Testis (tissue), 3 donors: ENCODE measurements around the gene PITRM1. TPM values are rescaled to one million over a fixed set of nuclear protein-coding genes. Genes with fewer than 3 reads are reported as not detected.
"Not testable (repeated sequence)": the region's sequence is repeated elsewhere in the genome, so short reads cannot be mapped to it uniquely, and the experiment has no call there.

Experiments used
- DNase-seq: peaks from one replicate; pipeline ENCODE4 v3.0.0-alpha.2; 2019
- H3K27ac ChIP-seq, 2 donors: fragments of 200-600 bp; sonication (generic); one replicate each; pipeline ENCODE4 v1.5.1; 2019
- H3K27me3 ChIP-seq: fragments of 200-600 bp; sonication (generic); one replicate; pipeline ENCODE4 v1.5.1; 2019
- H3K36me3 ChIP-seq: fragments of 200-600 bp; sonication (generic); one replicate; pipeline ENCODE4 v1.5.1; 2017; ENCODE audit warnings: low read depth; ENCODE audit errors: missing control alignments
- H3K4me1 ChIP-seq: fragments of 200-600 bp; sonication (generic); one replicate; pipeline ENCODE4 v1.5.1; 2019
- H3K4me3 ChIP-seq, 2 donors: fragments of 200-600 bp; sonication (generic); one replicate each; pipeline ENCODE4 v1.5.1; 2017 to 2019
- H3K9me3 ChIP-seq: fragments of 200-600 bp; sonication (generic); one replicate; pipeline ENCODE4 v1.5.1; 2017
- POLR2A ChIP-seq: fragments of 450-650 bp; IDR thresholded peaks from one replicate; pipeline ENCODE4 v1.6.1; 2017; ENCODE audit warnings: antibody characterized with exemption, mild to moderate bottlenecking, moderate library complexity
- WGBS, 2 donors: methylation state at CpG; one replicate each; pipeline ENCODE4 v1.1.5; 2018; 5-methylcytosine and 5-hydroxymethylcytosine counted together
- intact Hi-C: fragments of 100-400 bp; cut with DNase I; formaldehyde crosslinking; loops from one replicate; pipeline ENCODE4 v1.15.1; 2023; ENCODE audit warnings: low total_unique reads
- polyA plus RNA-seq: library from polyadenylated mRNA; stranded (reverse); fragments of 350-450 nt; fragmentation: Illumina TruSeq; extraction: RNeasy Lipid Tissue Mini Kit (QIAGEN cat#74804); gene quantifications from one replicate; pipeline ENCODE4 v1.2.3, GENCODE V29; 2014; ENCODE audit warnings: low read depth, low replicate concordance; ENCODE audit not compliant: insufficient read depth
- total RNA-seq, 2 donors: library from RNA; depleted of rRNA; stranded (reverse); fragments of >200 nt; gene quantifications; one replicate each; pipeline ENCODE4 v1.2.3, GENCODE V29; 2016
- TF ChIP-seq, protein P1 (sequence below), 3 experiments: fragments of 450-650 bp in 2 of 3; fragments of 200-600 bp in 1 of 3; sonication (generic) in 1 of 3; IDR thresholded peaks; one replicate each; pipeline ENCODE4 v1.5.1; 2016 to 2019; ENCODE audit warnings: antibody characterized with exemption in 3 of 3, mild to moderate bottlenecking in 2 of 3, moderate library complexity in 1 of 3

The PITRM1 gene
- total and polyA plus RNA-seq, 3 donors from 2014 or later, result 109 to 162 (median 125) TPM

DNA sequence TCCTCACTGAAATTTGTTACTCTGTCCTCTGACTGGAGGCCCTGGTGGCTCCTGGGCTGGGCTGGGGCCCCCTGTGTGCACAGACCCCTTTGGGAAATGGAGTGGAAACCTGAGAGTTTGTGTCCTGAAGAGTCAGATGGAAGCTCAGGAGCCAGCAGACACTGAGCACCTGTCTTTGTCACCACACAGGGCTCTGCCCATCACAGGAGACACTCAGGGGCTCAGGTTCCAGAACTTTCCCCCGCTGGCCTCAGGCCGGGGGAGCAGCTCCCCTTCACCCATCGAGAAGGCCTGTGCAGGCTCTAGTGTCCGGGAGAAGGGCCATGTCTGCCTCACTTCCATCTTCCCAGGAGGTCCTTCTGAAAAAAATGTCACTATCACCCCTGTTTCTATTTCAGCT, 22.3 kb upstream of the PITRM1 start:
- intact Hi-C loops, result no loop called here
- DNase-seq, result no peak

DNA sequence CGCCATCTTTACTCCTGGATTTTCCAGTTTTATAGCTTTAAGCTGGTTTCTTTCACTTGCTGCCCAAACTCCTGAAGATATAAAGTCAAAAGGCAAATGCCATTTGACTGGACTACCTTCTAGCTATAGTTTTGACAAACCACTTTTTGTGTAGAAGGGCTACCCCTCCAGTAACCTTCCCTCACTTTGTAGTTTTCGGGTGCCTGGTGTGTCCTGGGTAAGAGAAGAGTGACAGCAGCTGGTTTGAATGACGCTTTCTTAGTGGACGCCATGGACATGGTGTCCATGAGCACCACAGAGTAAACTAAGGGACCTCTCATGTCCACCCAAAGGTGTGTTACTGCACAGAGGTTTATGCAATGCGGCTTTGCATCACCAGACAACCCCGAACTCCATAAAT, 21.2 kb upstream of the PITRM1 start:
- Histone ChIP-seq H3K9me3 (no peaks in the 10 kb centered on the region), H3K4me1 (peaks cover 5% of the 10 kb centered on the region), H3K4me3 (no peak overlapping the region), H3K27me3 (no peaks in the 10 kb centered on the region), H3K27ac (no peak overlapping the region), H3K36me3 (no peaks in the 10 kb centered on the region)
- TF ChIP-seq POLR2A, result no peak
- TF ChIP-seq, protein P1, sequence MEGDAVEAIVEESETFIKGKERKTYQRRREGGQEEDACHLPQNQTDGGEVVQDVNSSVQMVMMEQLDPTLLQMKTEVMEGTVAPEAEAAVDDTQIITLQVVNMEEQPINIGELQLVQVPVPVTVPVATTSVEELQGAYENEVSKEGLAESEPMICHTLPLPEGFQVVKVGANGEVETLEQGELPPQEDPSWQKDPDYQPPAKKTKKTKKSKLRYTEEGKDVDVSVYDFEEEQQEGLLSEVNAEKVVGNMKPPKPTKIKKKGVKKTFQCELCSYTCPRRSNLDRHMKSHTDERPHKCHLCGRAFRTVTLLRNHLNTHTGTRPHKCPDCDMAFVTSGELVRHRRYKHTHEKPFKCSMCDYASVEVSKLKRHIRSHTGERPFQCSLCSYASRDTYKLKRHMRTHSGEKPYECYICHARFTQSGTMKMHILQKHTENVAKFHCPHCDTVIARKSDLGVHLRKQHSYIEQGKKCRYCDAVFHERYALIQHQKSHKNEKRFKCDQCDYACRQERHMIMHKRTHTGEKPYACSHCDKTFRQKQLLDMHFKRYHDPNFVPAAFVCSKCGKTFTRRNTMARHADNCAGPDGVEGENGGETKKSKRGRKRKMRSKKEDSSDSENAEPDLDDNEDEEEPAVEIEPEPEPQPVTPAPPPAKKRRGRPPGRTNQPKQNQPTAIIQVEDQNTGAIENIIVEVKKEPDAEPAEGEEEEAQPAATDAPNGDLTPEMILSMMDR (IDR thresholded peaks at IDR 0.05), result no peak
- DNase-seq, result no peak
- intact Hi-C loops, result no loop called here
- whole genome bisulfite sequencing, 2 donors, result 88 to 93% methylated on average over 6 of the region's 6 CpGs

More for the DNA sequence above, 22.3 kb upstream of the PITRM1 start:
- WGBS, 2 donors, result 86 to 98% methylated on average over 4 of the region's 4 CpGs
- Histone ChIP-seq H3K36me3 (no peaks in the 10 kb centered on the region), H3K27ac (no peak overlapping the region), H3K27me3 (no peaks in the 10 kb centered on the region), H3K4me3 (no peak overlapping the region), H3K4me1 (peaks cover 5% of the 10 kb centered on the region), H3K9me3 (no peaks in the 10 kb centered on the region)
- TF ChIP-seq, protein P1 (IDR thresholded peaks at IDR 0.05), result no peak
- no peak for TF ChIP-seq POLR2A

DNA sequence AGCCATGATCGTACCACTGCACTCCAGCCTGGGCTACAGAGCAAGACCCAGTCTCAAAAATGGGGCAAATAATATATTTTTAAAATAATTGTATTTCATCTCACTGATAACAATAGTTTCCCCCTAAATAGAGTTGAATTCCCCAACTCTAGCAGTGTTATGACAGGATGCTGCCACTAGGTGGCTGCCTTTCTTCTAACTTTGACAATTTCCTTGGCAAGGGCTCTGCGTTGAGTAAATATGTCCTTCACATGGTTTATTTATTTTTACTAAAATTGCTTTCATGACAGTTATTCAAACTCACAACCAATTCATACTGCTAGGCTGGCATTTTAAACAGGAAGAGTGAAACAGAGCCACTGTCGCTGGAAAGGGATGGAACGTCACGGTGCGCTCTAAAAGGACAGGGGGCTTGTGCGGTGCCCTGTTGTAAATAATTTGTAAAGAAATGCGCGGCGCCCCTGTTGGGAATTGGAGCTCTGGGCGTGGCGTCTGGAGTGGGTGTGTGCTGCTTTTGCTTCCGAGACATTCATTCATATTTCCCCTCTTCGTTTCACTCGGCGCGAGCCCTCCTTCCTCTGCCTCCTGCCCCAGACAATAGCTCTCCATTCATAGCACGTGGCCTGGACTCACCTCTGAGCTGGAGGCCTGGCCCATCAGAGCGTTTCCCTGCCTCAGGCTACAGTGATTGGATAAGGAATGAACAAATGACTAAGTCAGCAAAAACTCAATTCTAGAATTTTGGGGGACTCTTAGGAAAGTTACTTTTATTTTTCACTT, 20.5 kb upstream of the PITRM1 start:
- no peaks in the 10 kb centered on the region for H3K36me3 ChIP-seq
- peak; percentile 74 for DNase-seq
- no peaks in the 10 kb centered on the region for H3K27me3 ChIP-seq
- no peak overlapping the region for H3K4me3 ChIP-seq
- WGBS, 2 donors, result 28 to 44% methylated on average over 19 of the region's 19 CpGs
- no peaks in the 10 kb centered on the region for H3K9me3 ChIP-seq
- TF ChIP-seq, protein P1 (IDR thresholded peaks at IDR 0.05), result peak; percentile 83 to 96 (median 91)
- TF ChIP-seq POLR2A, result no peak
- H3K27ac ChIP-seq, result no peak overlapping the region
- intact Hi-C loops, result no loop called here
- peaks cover 5% of the 10 kb centered on the region for H3K4me1 ChIP-seq

DNA sequence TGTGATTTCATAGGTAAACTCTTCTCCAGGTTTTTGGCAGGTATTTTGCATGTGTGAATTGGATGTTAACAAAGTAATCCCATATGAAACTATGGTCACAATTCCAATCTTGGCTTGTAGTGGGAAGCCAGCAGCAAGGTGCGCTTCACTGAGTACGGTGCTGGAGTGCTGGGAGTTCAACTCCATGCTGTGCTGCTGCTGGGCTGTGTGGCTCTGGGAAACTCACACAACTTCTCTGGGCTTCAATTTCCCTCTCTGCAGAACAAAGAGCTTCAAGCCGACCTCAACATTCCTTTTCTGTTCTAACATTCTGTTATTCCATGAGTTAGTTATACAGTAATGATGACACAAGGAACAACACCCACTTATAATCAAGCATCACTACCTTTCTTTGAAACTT, 18.2 kb upstream of the PITRM1 start:
- H3K27ac ChIP-seq, result no peak overlapping the region
- no peak overlapping the region for H3K4me3 ChIP-seq
- no peaks in the 10 kb centered on the region for H3K36me3 ChIP-seq
- no peak for TF ChIP-seq POLR2A
- TF ChIP-seq, protein P1 (IDR thresholded peaks at IDR 0.05), result no peak
- no peaks in the 10 kb centered on the region for H3K4me1 ChIP-seq
- DNase-seq, result no peak
- 92% methylated on average over 3 of the region's 3 CpGs for WGBS, 2 donors
- H3K27me3 ChIP-seq, result no peaks in the 10 kb centered on the region
- intact Hi-C loops, result no loop called here
- no peaks in the 10 kb centered on the region for H3K9me3 ChIP-seq

DNA sequence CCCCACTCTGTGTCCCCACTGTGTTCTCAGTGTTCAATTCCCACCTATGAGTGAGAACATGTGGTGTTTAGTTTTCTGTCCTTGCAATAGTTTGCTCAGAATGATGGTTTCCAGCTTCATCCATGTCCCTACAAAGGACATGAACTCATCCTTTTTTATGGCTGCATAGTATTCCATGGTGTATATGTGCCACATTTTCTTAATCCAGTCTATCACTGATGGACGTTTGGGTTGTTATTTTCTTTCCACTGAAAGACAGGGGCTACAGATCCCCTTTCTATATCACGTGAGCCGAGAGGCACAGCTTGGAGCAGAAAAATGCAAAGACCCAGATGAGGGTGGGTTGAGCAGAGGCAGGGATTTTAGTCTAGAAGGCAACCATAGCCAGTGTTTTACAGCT, 14.6 kb upstream of the PITRM1 start:
- H3K27me3 ChIP-seq, H3K4me1 ChIP-seq, DNase-seq, H3K4me3 ChIP-seq, H3K36me3 ChIP-seq, H3K27ac ChIP-seq, H3K9me3 ChIP-seq, intact Hi-C loops: not testable (repeated sequence)
- WGBS, 2 donors, result 84 to 85% methylated on average over 3 of the region's 3 CpGs
